Breast epithelium (tissue), 4 donors: ENCODE results near the gene GBA2. TPM values are rescaled to one million over a fixed set of nuclear protein-coding genes. Genes with fewer than 3 reads are reported as not detected.
A peak's percentile ranks its signal among the peaks of the same experiment; 100 is the strongest.

Experiments
- DNase-seq, 2 donors: peaks; one replicate each; pipeline ENCODE4 v3.0.0-alpha.2; 2019; ENCODE audit warnings: low spot score in 2 of 2
- H3K27ac ChIP-seq, 2 donors: fragments of 200-600 bp; sonication (generic) in 1 of 2; one replicate each; pipeline ENCODE4 v1.5.1; 2016 to 2019; ENCODE audit warnings: mild to moderate bottlenecking in 1 of 2
- H3K27me3 ChIP-seq, 2 donors: fragments of 200-600 bp; sonication (generic) in 1 of 2; one replicate each; pipeline versions ENCODE4 v1.5.1 to v1.6.0; 2017 to 2019; ENCODE audit warnings: control low read depth in 1 of 2, mild to moderate bottlenecking in 1 of 2
- H3K36me3 ChIP-seq: fragments of 200-600 bp; one replicate; pipeline ENCODE4 v1.5.1; 2019
- H3K4me1 ChIP-seq, 2 donors: fragments of 200-600 bp; sonication (generic); one replicate each; pipeline ENCODE4 v1.5.1; 2016 to 2019; ENCODE audit warnings: control low read depth in 1 of 2
- H3K4me3 ChIP-seq, 3 donors: fragments of 200-600 bp; sonication (generic); 1 replicate in 2 of 3; 2 replicates in 1 of 3; pipeline ENCODE4 v1.5.1; 2016 to 2019; ENCODE audit warnings: mild to moderate bottlenecking in 3 of 3, moderate library complexity in 2 of 3
- H3K9me3 ChIP-seq, 2 donors: fragments of 200-600 bp; sonication (generic) in 1 of 2; one replicate each; pipeline ENCODE4 v1.5.1; 2016 to 2019; ENCODE audit warnings: control low read depth in 1 of 2
- POLR2A ChIP-seq: fragments of 450-650 bp; IDR thresholded peaks from one replicate; pipeline ENCODE4 v1.6.1; 2016; ENCODE audit warnings: antibody characterized with exemption, mild to moderate bottlenecking, moderate library complexity
- POLR2AphosphoS5 ChIP-seq, 3 donors: sonication (generic); formaldehyde crosslinking; IDR thresholded peaks; one replicate each; pipeline ENCODE4 v1.6.1; 2017; ENCODE audit warnings: antibody characterized with exemption in 3 of 3
- intact Hi-C: fragments of 100-400 bp; cut with DNase I; formaldehyde crosslinking; loops from one replicate; pipeline ENCODE4 v1.15.1; 2023; ENCODE audit warnings: low total_unique reads
- total RNA-seq, 3 donors: library from RNA; depleted of rRNA; stranded (reverse); fragments of >200 nt; gene quantifications; one replicate each; pipeline ENCODE4 v1.1.0, GENCODE V29; 2016
- TF ChIP-seq, protein P1 (sequence below), 3 donors: fragments of 450-650 bp; IDR thresholded peaks; one replicate each; pipeline ENCODE4 v1.5.1; 2016 to 2017; ENCODE audit warnings: antibody characterized with exemption in 3 of 3, mild to moderate bottlenecking in 3 of 3, moderate library complexity in 3 of 3

The GBA2 gene
- total RNA-seq, 3 donors from 2014 or later = 44.5 to 63.8 (median 57.0) TPM

DNA sequence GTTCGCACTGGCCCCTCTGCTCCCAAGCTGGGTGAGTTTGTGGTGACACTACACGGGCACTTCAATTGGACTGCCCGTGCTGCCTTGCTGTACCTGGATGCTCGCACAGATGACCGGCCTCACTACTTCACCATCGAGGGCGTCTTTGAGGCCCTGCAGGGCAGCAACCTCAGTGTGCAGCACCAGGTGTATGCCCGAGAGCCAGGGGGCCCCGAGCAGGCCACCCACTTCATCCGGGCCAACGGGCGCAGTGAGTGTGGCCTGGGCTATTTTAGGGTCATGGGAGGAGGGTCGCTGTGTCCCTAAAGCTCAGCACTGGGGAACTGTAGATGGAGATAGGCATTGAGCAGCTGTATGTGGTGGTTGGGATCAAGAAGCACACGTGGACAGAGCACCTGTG, 43.8 kb upstream of the GBA2 start:
- H3K4me1 ChIP-seq = peaks cover 0 to 4% of the 10 kb centered on the region in 2 donors
- H3K9me3 ChIP-seq = no peaks in the 10 kb centered on the region
- no peak for TF ChIP-seq POLR2A
- TF ChIP-seq, protein P1, sequence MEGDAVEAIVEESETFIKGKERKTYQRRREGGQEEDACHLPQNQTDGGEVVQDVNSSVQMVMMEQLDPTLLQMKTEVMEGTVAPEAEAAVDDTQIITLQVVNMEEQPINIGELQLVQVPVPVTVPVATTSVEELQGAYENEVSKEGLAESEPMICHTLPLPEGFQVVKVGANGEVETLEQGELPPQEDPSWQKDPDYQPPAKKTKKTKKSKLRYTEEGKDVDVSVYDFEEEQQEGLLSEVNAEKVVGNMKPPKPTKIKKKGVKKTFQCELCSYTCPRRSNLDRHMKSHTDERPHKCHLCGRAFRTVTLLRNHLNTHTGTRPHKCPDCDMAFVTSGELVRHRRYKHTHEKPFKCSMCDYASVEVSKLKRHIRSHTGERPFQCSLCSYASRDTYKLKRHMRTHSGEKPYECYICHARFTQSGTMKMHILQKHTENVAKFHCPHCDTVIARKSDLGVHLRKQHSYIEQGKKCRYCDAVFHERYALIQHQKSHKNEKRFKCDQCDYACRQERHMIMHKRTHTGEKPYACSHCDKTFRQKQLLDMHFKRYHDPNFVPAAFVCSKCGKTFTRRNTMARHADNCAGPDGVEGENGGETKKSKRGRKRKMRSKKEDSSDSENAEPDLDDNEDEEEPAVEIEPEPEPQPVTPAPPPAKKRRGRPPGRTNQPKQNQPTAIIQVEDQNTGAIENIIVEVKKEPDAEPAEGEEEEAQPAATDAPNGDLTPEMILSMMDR (IDR thresholded peaks at IDR 0.05) = no peak
- TF ChIP-seq POLR2AphosphoS5 (IDR thresholded peaks at IDR 0.05) = no peak
- no peak for DNase-seq
- H3K27ac ChIP-seq = peak overlapping the region in 1 of 2 donors; percentile 91
- no peaks in the 10 kb centered on the region for H3K27me3 ChIP-seq
- intact Hi-C loops = loop anchor here (5.0 kb wide), 1 partner anchor 94 kb away; no protein-coding TSS in a partner anchor
- H3K36me3 ChIP-seq = no peaks in the 10 kb centered on the region
- peak overlapping the region in 2 of 3 donors; percentile 56 to 81 for H3K4me3 ChIP-seq

DNA sequence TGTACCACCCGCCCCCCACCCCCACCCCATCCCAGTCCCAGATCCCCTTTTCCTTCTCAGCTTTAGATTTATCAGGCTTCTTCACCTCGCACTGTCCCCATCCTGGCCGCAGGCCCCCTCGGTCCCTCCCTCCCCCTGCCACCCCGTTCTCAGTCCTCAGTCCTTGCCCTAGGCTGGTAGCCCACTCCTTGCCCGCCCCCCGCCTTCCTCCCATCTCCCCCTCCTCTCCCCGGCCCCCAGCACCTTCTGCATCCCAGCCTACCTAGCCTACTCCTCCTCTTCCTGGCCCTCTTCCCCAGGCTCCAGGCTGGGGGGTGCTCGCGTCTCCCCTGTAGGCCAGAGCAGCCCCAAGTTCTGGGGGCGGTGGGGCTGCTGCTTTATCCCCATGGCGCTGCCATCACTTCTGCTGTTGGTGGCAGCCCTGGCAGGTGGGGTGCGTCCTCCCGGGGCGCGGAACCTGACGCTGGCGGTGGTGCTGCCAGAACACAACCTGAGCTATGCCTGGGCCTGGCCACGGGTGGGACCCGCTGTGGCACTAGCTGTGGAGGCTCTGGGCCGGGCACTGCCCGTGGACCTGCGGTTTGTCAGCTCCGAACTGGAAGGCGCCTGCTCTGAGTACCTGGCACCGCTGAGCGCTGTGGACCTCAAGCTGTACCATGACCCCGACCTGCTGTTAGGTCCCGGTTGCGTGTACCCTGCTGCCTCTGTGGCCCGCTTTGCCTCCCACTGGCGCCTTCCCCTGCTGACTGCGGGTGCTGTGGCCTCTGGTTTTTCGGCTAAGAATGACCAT, 43.2 kb upstream of the GBA2 start:
- intact Hi-C loops = loop anchor here (5.0 kb wide), 1 partner anchor 95 kb away; no protein-coding TSS in a partner anchor
- no peaks in the 10 kb centered on the region for H3K9me3 ChIP-seq
- peaks cover 0 to 4% of the 10 kb centered on the region in 2 donors for H3K4me1 ChIP-seq
- DNase-seq = no peak
- TF ChIP-seq POLR2A (no peak), POLR2AphosphoS5 (IDR thresholded peaks at IDR 0.05) (no peak)
- TF ChIP-seq, protein P1 (IDR thresholded peaks at IDR 0.05) = no peak
- peak overlapping the region; percentile 56 to 81 (median 56) for H3K4me3 ChIP-seq
- H3K27me3 ChIP-seq = no peaks in the 10 kb centered on the region
- H3K27ac ChIP-seq = peak overlapping the region; percentile 52 to 91
- H3K36me3 ChIP-seq = no peaks in the 10 kb centered on the region

DNA sequence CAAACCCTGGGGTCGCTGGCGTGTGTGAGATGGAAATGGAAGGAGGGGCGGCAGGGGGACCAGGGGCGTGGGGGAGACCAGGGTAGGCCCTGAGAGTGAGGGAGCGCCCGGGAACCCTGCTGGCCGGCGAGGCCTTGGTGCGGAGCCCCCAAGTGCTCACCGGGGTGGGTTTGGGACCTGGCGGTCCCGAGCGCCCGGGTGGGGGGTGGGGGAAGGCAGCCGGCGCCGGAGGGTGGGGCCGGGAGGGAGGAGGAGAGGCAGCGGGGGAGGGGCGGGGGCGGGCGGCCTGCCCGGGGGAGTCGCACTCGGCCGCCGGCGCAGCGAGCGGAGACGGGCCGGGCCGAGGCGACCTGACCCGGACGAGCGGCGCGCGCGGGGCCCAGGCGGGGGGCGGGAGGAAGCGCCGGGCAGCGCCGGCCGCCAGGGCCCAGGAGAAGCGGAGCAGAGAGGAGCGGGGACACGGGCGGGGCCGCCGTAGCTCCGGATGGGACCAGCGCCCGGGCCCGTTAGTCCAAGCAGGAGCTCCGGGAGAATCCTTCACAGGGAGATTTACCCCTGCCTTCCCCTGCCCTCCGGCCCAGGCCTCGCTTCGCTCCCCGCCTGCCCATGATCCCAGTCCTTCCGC, 42.4 kb upstream of the GBA2 start, which contains the start of gene NPR2:
NPR2 (plus strand) TSS at position 295 of the 625 bp plus-strand sequence. CDS start 818 bp downstream, outside the sequence.
- Histone ChIP-seq H3K4me1 (peaks cover 0 to 4% of the 10 kb centered on the region in 2 donors), H3K36me3 (no peaks in the 10 kb centered on the region), H3K4me3 (peak within 1 kb of the TSS; percentile 56 to 81 (median 56)), H3K27ac (peak within 1 kb of the TSS; percentile 54 to 91), H3K9me3 (no peaks in the 10 kb centered on the region), H3K27me3 (no peaks in the 10 kb centered on the region)
- intact Hi-C loops = loop anchor here (5.0 kb wide), 1 partner anchor 96 kb away; no protein-coding TSS in a partner anchor
- no peak for DNase-seq
- TF ChIP-seq POLR2A = no peak
- TF ChIP-seq, protein P1 (IDR thresholded peaks at IDR 0.05) = no peak
- no peak for TF ChIP-seq POLR2AphosphoS5 (IDR thresholded peaks at IDR 0.05)

DNA sequence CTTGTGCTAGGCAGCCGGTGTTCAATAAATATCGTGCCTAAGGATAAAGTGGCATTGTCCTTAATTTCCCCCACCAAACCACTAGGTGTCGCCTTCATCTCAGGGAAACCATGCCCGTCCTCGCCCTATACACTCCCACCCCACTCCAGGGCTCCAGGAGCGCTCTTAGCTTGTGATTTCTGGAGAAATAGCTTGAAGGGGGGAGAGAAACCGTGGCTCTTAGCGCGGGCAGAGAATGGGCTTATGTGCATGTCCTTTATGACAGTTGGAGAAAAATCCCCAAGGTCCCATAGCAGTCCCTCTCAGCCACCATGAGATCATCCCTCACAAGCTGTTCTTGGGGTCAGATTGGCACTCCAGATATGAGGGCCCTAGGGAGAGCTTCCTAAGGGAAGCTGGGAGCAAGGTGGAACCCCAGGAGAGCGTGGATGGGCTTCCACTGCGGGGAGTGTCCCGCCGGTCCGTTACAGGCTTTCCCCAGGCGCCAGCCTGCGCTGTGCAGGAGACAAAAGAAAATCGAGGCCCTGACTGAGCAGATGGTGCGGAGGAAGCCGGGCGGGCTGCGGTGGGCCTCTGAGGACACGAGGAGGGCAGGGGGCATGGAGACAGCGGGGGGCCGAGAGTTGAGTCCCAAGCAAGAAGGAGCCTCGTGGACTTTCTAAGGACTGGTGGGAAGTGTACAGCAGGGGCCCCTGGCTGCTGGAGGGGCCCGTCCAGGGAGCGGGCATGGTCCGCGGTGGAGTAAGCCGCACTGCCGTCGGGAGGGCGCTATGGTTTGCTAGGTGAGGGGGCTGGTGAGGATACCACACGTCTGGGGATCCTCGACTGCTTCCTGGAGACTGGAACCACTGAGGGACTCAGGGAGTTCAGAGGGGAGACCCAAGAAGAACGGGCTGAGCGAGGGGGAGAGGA, 41.6 kb upstream of the GBA2 start:
- Histone ChIP-seq H3K27ac (peak overlapping the region; percentile 54 to 91), H3K9me3 (no peaks in the 10 kb centered on the region), H3K36me3 (no peaks in the 10 kb centered on the region), H3K4me3 (peak overlapping the region; percentile 56 to 81 (median 56)), H3K4me1 (peaks cover 0 to 4% of the 10 kb centered on the region in 2 donors), H3K27me3 (no peaks in the 10 kb centered on the region)
- intact Hi-C loops = loop anchor here (5.0 kb wide), 1 partner anchor 97 kb away; no protein-coding TSS in a partner anchor
- DNase-seq = peak; percentile 61
- TF ChIP-seq, protein P1 (IDR thresholded peaks at IDR 0.05) = peak; percentile 67 to 93 (median 92)
- TF ChIP-seq POLR2AphosphoS5 (IDR thresholded peaks at IDR 0.05) (peak in 1 of 3 donors; percentile 36), POLR2A (no peak)
